GM21528 (cell line): Measurements from ENCODE around the gene KLHL29.

Experiments used
- ATAC-seq: cut with Tn5 transposase; IDR thresholded peaks from one replicate; pipeline ENCODE4 v1.9.1; 2021; ENCODE audit warnings: mild to moderate bottlenecking, moderate library complexity; ENCODE audit not compliant: unreplicated experiment, low FRiP score

Gene KLHL29

DNA sequence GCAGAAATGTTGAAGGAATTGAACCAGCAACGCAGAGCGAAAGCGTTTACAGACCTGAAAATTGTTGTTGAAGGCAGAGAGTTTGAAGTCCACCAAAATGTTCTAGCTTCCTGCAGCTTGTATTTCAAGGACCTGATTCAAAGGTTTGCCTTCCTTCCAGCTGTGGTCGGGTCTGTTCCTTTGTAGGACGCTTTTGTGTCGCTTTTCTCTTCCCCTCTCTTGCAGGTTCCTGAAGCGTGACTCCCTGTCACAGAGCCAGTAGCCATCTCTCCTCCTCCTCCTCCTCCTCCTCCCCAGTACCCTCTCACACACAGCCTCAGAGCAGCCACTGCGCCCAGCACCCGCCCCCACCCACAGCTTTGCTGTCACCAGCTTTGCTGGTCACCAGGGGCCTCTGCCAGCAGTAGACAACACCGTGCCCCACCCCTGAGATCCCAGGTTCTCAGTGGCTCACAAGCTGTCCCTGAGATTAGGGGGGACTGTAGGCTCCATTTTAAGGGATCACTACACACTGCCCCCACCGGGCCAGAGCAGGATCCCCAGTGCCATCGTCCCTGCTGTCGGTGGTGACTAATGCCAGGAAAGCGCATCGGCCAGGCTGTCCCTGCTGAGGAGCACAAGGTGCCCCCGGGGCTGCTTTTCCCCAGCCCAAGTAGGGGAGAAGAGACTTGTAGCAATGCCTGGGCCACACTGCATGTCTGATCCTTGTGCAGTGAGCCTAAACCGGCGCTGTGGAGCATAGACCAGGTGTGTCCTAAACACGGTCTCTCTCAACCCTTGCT is 299.6 kb downstream of the KLHL29 start:
- no peak for ATAC-seq

DNA sequence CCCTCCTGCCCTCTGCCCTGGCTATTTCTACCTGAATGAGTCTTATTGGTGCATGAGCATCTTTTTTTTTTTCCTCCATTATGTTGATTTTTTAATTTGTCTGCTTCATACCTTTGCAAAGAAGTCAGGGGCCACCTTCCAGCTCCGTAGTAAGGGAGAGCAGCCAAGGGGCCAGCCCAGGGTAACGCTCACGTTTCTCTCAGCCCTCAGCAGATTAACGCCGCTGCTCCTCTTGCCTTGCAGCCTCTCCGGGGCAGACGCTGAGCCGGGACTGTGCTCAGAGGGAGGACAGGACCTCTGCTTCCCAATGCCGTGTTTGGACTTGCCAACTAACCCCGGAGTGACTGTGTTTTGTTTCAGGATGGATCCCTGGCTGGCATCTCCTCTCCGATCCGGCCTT is 300.2 kb downstream of the KLHL29 start:
- no peak for ATAC-seq

DNA sequence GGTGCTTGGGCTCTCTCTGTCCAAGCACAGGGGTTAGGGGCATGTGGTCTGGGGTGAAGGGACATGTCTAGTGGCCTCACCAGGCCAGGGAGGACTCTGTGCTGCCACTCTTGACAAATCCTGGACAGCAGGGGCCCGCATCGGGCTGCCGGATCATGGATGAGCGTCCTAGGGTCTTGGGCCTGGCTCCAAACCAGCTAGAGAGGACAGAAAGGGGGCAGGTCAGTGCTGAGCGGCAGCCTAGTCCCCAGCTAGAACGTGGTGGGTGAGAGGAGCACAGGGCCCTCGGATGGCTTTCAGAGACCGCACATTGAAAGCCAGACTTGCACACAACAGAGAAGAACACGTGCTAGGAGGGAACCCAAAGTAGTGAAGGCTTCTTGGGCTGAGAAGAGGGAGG is 300.7 kb downstream of the KLHL29 start:
- no peak for ATAC-seq

DNA sequence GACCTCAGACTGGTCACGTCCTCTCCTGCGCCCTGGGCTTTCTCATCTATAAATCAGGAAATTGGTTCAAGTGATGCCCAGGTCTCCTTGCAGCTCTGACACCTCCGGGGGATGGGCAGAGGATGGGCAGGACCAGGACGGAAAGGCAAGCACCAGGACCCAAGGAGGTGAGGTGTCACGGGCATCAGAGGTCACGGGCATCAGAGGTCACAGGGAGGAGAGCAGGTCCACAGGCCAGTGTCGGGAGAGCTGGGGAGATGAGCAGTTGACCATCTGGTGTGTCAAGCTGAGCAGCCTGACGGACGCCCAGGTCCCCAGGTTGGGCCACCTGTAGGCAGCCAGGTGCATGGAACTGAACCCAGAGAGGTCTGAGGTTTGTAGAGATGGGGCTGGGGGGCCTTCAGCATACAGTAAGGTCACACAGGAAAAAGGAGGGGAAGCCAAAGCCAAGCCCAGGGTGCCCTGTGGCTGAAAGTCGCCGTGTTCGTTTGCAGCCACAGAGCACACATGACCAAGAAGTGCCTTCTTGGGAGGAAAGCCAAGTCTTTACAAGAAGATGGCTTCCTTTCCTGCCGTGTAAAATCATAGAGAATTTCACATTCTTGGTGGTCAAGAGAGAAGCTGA is 301.5 kb downstream of the KLHL29 start:
- no peak for ATAC-seq

DNA sequence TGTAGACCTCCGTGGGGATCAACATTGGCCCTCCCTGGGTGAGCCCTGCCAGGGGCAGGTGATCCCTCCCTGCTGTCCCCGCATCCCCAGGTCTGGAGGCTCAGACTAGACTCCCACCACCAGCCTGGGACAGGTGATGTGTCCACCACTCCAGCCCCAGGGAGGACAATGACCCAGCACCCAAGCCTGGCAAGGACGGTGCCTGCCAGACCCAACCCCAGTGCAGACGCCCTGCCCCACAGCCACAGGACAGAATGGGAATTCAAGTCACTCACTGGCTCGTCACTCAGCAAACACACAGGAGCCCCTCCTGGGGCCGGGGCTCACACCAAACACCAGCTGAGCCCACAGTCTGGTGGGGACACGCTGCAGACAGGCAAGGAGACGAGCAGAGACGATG is 302.2 kb downstream of the KLHL29 start:
- no peak for ATAC-seq

GRCh38 chr2:23687713-23688112 is 302.7 kb downstream of the KLHL29 start:
- no peak for ATAC-seq

- no peak for ATAC-seq
Measured at GRCh38 chr2:23688486-23689130, 303.6 kb downstream of the KLHL29 start.

DNA sequence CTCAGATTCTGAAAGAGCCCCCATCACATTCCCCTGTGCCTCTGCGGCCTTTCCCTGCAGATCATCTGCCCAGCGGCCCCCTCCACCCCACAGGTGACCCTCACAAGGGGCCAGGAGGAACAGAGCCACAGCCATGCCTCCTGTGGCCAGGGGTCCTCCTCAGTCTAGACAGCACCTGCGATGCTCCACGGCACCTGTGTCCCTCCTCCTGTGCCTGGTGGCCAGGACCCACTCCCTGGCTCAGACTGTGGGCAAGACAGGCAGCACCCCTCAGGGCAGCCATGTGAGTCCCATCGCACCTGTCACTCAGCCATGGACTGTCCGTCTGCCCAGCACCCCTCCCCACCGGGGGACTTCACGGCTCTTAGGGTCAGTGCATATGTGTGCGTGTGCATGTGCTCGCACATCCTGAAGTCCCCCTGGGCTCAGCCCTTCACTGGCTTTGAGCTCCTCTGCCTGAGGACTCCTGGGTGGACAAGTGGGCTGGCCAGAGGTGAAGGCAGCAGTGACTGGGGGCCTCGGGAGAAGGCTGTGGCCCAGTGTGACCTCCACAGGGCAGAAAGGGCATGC is 304.2 kb downstream of the KLHL29 start:
- no peak for ATAC-seq

DNA sequence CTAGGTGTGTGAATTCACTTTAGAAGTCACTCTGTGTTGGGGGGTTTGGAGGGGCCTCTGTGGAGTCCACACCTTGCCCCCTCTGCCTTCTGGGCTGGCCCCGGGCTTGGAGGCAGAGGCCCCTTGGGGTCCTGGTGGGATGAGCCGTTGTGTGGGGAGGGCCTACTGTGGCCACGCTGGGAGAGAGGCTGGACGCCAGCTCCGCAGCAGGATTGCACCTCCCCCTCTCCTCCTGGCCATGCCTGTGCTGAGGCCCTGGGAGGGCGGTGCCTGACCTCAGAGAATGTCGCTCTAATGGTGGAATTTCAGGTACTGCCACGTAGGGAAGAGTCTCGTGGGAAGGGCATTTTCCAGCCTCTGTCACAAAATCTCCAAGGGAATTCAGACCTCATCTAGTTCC is 304.9 kb downstream of the KLHL29 start:
- ATAC-seq, result no peak

DNA sequence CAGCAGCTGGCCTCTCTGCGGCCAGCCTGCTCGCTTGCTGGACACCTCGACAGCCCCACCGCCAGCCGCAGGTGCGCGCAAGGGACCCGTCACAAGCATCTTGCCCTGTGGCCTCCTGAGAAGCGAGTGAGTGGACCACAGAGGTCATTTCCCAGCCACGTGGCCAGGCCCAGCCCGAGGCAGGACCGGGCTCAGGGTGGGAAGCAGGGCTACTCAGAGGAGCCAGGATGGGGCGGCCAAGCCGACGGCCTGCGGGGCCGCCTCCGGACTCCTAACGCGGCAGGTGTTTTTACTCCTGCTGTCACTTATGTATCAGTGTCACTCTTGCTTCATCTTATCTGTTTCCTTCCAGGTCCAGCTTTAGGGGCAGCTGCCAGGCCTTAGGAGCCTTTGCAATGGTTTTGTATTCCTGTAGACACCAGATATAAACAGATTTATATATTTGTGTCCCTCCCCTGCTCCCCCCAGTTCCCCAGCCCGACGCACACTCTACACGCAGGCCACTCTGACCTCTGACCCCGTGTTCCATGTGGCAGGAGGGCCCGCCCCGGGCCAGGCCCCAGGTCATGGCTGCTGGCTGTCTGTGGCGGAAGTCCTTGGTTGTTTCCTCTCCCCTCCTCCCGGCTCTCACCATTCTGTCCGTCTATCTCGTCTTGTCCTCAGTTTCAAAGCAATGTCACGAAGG is 305.6 kb downstream of the KLHL29 start:
- ATAC-seq, result no peak

GRCh38 chr2:23691106-23691470 is 306.1 kb downstream of the KLHL29 start:
- no peak for ATAC-seq

GRCh38 chr2:23691565-23691964 is 306.6 kb downstream of the KLHL29 start:
- ATAC-seq, result no peak

GRCh38 chr2:23692263-23692662 is 307.3 kb downstream of the KLHL29 start:
- no peak for ATAC-seq

- ATAC-seq, result no peak
Measured at GRCh38 chr2:23692851-23693605, 308.0 kb downstream of the KLHL29 start.

GRCh38 chr2:23693606-23693951 is 308.6 kb downstream of the KLHL29 start:
- ATAC-seq, result no peak

DNA sequence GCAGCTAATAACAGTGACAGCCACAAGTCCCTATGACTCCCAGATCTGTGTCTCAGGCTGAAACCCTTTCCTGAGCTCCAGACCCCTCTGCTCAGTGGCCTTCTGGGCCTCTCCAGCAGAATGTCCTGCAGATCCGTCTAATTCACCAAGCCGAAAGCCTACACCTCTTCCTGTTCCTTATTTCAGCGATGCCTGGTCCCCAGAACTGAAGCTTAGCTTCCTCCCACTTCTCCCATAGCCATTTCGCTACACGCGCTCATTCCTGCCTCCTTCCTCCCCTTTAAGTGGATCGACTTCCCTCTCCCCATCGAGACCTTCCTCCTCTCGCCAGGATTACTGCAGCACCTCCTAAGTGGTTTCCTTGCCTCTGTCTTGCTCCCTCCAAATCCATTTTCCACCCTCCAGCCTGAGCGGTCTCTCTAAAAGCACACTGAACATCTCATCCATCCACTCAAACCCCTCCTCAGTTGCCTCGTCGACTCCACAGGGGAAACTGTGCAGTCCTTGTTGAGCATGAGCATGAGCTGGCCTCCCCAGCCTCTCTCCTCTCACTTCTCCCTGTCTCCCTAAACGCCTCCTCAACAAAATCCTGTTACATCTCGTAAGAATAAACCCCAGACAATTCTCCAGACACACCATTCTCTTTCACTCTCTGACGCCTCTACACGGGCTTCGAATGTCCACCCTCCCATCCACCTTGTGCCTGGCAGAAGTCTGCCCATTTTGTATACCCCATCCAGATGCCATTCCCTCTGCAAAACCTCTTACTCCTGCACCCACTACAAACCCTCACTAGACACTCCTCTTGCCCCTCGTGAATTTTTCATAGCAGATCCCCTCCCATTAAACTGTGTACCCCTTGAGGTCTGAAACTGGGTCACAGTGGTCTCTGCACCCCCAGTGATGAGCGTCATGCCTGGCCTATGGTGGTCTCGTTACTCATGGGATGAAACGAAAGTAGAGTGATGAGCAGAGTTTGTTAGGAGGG is 309.4 kb downstream of the KLHL29 start:
- no peak for ATAC-seq

- no peak for ATAC-seq
Measured at GRCh38 chr2:23695214-23695889, 310.4 kb downstream of the KLHL29 start.

GRCh38 chr2:23695890-23696751 is 311.1 kb downstream of the KLHL29 start:
- no peak for ATAC-seq
